CD4-positive, alpha-beta memory T cell (primary cell): Measurements from ENCODE around the gene CDH18. TPM values are rescaled to one million over a fixed set of nuclear protein-coding genes. Genes with fewer than 3 reads are reported as not detected.

Source experiments
- CTCF ChIA-PET: fragments of 350-600 bp; sonication (Branson Sonifier 250); formaldehyde crosslinking; loops from one replicate; lab custom pipeline; 2021; ENCODE audit warnings: inconsistent platforms; ENCODE audit not compliant: partially characterized antibody; lab: Charles Lee
- POLR2A ChIA-PET: fragments of 350-600 bp; sonication (Branson Sonifier 250); formaldehyde crosslinking; loops from one replicate; lab custom pipeline; 2021; ENCODE audit not compliant: partially characterized antibody; lab: Charles Lee
- DNase-seq, 5 donors: peaks; one replicate each; pipeline versions ENCODE4 v3.0.0 to v3.0.0-alpha.2; 2020 to 2022; ENCODE audit warnings: mixed read lengths in 1 of 5
- H3K27ac ChIP-seq: one replicate; pipeline ENCODE4 v1.7.0; 2013; ENCODE audit warnings: low read depth, low read length
- H3K27me3 ChIP-seq: 2 replicates; pipeline ENCODE4 v1.7.0; 2013; ENCODE audit warnings: mild to moderate bottlenecking, low read length, moderate library complexity; ENCODE audit not compliant: insufficient read depth
- H3K36me3 ChIP-seq: 2 replicates; pipeline ENCODE4 v1.7.0; 2013; ENCODE audit warnings: mild to moderate bottlenecking, low read length, moderate library complexity; ENCODE audit not compliant: insufficient read depth
- H3K4me1 ChIP-seq: 2 replicates; pipeline ENCODE4 v1.7.0; 2013; ENCODE audit warnings: mild to moderate bottlenecking, low read length, moderate library complexity; ENCODE audit not compliant: insufficient read depth
- H3K4me3 ChIP-seq, 2 donors: one replicate each; pipeline ENCODE4 v1.7.0; 2013; ENCODE audit warnings: low read length in 2 of 2, mild to moderate bottlenecking in 1 of 2
- H3K9me3 ChIP-seq, 2 donors: one replicate each; pipeline ENCODE4 v1.7.0; 2013; ENCODE audit warnings: low read length in 2 of 2, control low read depth in 1 of 2; ENCODE audit not compliant: control insufficient read depth in 1 of 2
- H3K27ac Mint-ChIP-seq, 7 donors: one replicate each; pipeline ENCODE4 v1.8.0; 2020 to 2021; ENCODE audit warnings: mixed read lengths in 7 of 7, mild to moderate bottlenecking in 6 of 7, inconsistent platforms in 3 of 7, moderate library complexity in 3 of 7
- H3K27me3 Mint-ChIP-seq, 2 donors: one replicate each; pipeline ENCODE4 v1.8.0; 2020 to 2021; ENCODE audit warnings: mixed read lengths in 2 of 2
- H3K36me3 Mint-ChIP-seq, 2 donors: one replicate each; pipeline ENCODE4 v1.8.0; 2020 to 2021; ENCODE audit warnings: mixed read lengths in 2 of 2, inconsistent platforms in 1 of 2, mild to moderate bottlenecking in 1 of 2
- H3K4me1 Mint-ChIP-seq, 4 donors: one replicate each; pipeline ENCODE4 v1.8.0; 2020 to 2021; ENCODE audit warnings: mixed read lengths in 4 of 4, mild to moderate bottlenecking in 1 of 4
- H3K4me3 Mint-ChIP-seq, 8 donors: one replicate each; pipeline ENCODE4 v1.8.0; 2020 to 2021; ENCODE audit warnings: mixed read lengths in 8 of 8, mild to moderate bottlenecking in 7 of 8, moderate library complexity in 6 of 8, inconsistent platforms in 3 of 8
- H3K9me3 Mint-ChIP-seq, 8 donors: one replicate each; pipeline ENCODE4 v1.8.0; 2020 to 2021; ENCODE audit warnings: mixed read lengths in 8 of 8, mild to moderate bottlenecking in 5 of 8, inconsistent platforms in 3 of 8, moderate library complexity in 1 of 8
- intact Hi-C: fragments of 100-400 bp; cut with micrococcal nuclease; formaldehyde crosslinking; loops from one replicate; pipeline ENCODE4 v1.15.1; 2023
- polyA plus RNA-seq, 2 donors: library from polyadenylated mRNA; unstranded; fragments of 300-500 nt; fragmentation: Illumina TruSeq; gene quantifications; one replicate each; pipeline ENCODE4 v1.2.3, GENCODE V29; 2021
- total RNA-seq, 2 experiments: library from RNA; stranded (reverse); gene quantifications; one replicate each; pipeline ENCODE4 v1.2.3, GENCODE V29; 2021

CDH18 gene
- total and polyA plus RNA-seq, 4 experiments from 2014 or later = not detected

DNA sequence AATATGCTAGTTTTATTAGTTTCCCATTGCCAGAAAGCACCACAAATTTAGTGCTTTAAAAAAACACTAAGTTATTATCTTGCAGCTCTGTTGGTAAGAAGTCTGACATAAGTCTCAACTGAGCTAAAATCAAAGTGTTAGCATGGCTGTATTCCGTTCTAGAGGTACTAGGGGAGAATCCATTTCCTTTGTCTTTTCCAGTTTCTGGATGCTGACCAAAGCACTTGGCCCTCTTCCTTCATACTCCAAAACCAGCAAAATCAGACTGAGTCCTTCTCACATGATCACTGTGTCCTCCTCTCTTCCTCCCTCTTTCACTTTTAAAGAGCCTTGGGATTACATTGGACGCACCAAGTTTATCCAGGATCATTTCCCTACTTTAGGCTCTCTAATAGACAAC, 9.5 kb downstream of the CDH18 start:
- H3K4me3 ChIP-seq = no peak overlapping the region
- H3K4me3 Mint-ChIP-seq = no peak overlapping the region
- no peaks in the 10 kb centered on the region for H3K4me1 ChIP-seq
- intact Hi-C loops = no loop called here
- DNase-seq = no peak
- peaks cover 0 to 16% (median 9%) of the 10 kb centered on the region in 8 donors for H3K9me3 Mint-ChIP-seq
- H3K9me3 ChIP-seq = no peaks in the 10 kb centered on the region
- H3K27ac Mint-ChIP-seq = no peak overlapping the region
- H3K4me1 Mint-ChIP-seq = no peaks in the 10 kb centered on the region
- ChIA-PET POLR2A (no interaction called here), CTCF (no interaction called here)
- no peaks in the 10 kb centered on the region for H3K36me3 Mint-ChIP-seq
- H3K27ac ChIP-seq = no peak overlapping the region
- H3K36me3 ChIP-seq = no peaks in the 10 kb centered on the region
- no peaks in the 10 kb centered on the region for H3K27me3 Mint-ChIP-seq
- H3K27me3 ChIP-seq = no peaks in the 10 kb centered on the region

- intact Hi-C loops = no loop called here
- CTCF ChIA-PET = no interaction called here
- Mint-ChIP-seq H3K27me3 (no peaks in the 10 kb centered on the region), H3K9me3 (peaks cover 0 to 16% (median 8%) of the 10 kb centered on the region in 8 donors), H3K36me3 (no peaks in the 10 kb centered on the region), H3K27ac (no peak overlapping the region), H3K4me1 (no peaks in the 10 kb centered on the region), H3K4me3 (no peak overlapping the region)
- H3K4me3 ChIP-seq = no peak overlapping the region
- no peak for DNase-seq
- no peaks in the 10 kb centered on the region for H3K9me3 ChIP-seq
- no peaks in the 10 kb centered on the region for H3K27me3 ChIP-seq
- no peak overlapping the region for H3K27ac ChIP-seq
- POLR2A ChIA-PET = no interaction called here
- H3K4me1 ChIP-seq = no peaks in the 10 kb centered on the region
- H3K36me3 ChIP-seq = no peaks in the 10 kb centered on the region
Measured at GRCh38 chr5:19977099-19977498, 10.9 kb downstream of the CDH18 start.

DNA sequence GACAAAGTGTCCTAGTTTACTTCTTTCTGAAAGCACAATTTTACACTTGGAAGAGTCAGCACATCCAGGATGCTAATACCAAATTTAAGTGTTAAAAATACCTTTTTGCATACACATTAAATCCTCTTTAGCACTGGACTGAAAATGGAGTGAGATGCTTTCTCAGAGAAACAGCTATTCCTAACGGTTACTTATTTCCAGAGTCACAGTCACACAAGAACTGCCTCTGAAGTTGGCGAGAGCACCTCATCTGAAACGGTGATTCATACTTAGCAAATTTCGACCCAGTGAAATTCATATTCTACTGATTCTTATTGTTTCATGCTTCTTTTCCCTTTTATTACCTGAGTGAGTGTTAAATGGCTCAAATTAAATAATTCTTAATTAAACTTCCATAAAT, 12.2 kb downstream of the CDH18 start:
- Histone ChIP-seq H3K4me1 (no peaks in the 10 kb centered on the region), H3K27ac (no peak overlapping the region), H3K27me3 (no peaks in the 10 kb centered on the region), H3K36me3 (no peaks in the 10 kb centered on the region), H3K9me3 (no peaks in the 10 kb centered on the region), H3K4me3 (no peak overlapping the region)
- no peak overlapping the region for H3K4me3 Mint-ChIP-seq
- no peaks in the 10 kb centered on the region for H3K27me3 Mint-ChIP-seq
- ChIA-PET POLR2A (no interaction called here), CTCF (no interaction called here)
- H3K27ac Mint-ChIP-seq = no peak overlapping the region
- no peaks in the 10 kb centered on the region for H3K4me1 Mint-ChIP-seq
- no peaks in the 10 kb centered on the region for H3K36me3 Mint-ChIP-seq
- intact Hi-C loops = no loop called here
- peaks cover 2 to 17% (median 7%) of the 10 kb centered on the region in 8 donors for H3K9me3 Mint-ChIP-seq
- DNase-seq = no peak

DNA sequence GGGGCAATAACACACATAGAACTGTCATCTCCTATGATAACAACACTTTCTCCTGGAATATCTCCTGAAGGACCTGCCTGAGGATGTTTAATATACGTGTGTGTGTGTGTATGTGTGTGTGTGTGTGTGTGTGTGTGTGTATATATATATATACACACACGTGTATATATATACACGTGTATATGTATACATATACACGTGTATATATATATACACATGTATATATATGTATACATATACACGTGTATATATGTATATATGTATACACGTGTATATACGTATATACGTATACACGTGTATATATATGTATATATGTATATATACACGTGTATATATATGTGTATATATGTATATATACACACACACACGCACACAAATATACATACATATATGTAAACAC, 27.5 kb downstream of the CDH18 start:
- H3K36me3 Mint-ChIP-seq = no peaks in the 10 kb centered on the region
- DNase-seq = no peak
- Histone ChIP-seq H3K9me3 (no peaks in the 10 kb centered on the region), H3K27me3 (no peaks in the 10 kb centered on the region), H3K4me3 (no peak overlapping the region), H3K4me1 (no peaks in the 10 kb centered on the region), H3K36me3 (no peaks in the 10 kb centered on the region), H3K27ac (no peak overlapping the region)
- H3K9me3 Mint-ChIP-seq = peaks cover 0 to 8% (median 4%) of the 10 kb centered on the region in 8 donors
- intact Hi-C loops = no loop called here
- CTCF ChIA-PET = no interaction called here
- no peak overlapping the region for H3K4me3 Mint-ChIP-seq
- no peaks in the 10 kb centered on the region for H3K4me1 Mint-ChIP-seq
- POLR2A ChIA-PET = no interaction called here
- H3K27ac Mint-ChIP-seq = no peak overlapping the region
- H3K27me3 Mint-ChIP-seq = no peaks in the 10 kb centered on the region

GRCh38 chr5:19959830-19960384, 28.1 kb downstream of the CDH18 start:
- H3K4me1 ChIP-seq = no peaks in the 10 kb centered on the region
- no peak overlapping the region for H3K4me3 ChIP-seq
- H3K9me3 Mint-ChIP-seq = peaks cover 0 to 11% (median 4%) of the 10 kb centered on the region in 8 donors
- CTCF ChIA-PET = no interaction called here
- H3K4me3 Mint-ChIP-seq = no peak overlapping the region
- no peak for DNase-seq
- intact Hi-C loops = no loop called here
- no peak overlapping the region for H3K27ac Mint-ChIP-seq
- no peaks in the 10 kb centered on the region for H3K9me3 ChIP-seq
- no peaks in the 10 kb centered on the region for H3K4me1 Mint-ChIP-seq
- H3K36me3 ChIP-seq = no peaks in the 10 kb centered on the region
- no peak overlapping the region for H3K27ac ChIP-seq
- no peaks in the 10 kb centered on the region for H3K36me3 Mint-ChIP-seq
- H3K27me3 ChIP-seq = no peaks in the 10 kb centered on the region
- POLR2A ChIA-PET = no interaction called here
- H3K27me3 Mint-ChIP-seq = no peaks in the 10 kb centered on the region

GRCh38 chr5:19950897-19951296, 37.1 kb downstream of the CDH18 start:
- Histone ChIP-seq H3K27ac (no peak overlapping the region), H3K36me3 (no peaks in the 10 kb centered on the region), H3K27me3 (no peaks in the 10 kb centered on the region), H3K9me3 (no peaks in the 10 kb centered on the region), H3K4me3 (no peak overlapping the region), H3K4me1 (no peaks in the 10 kb centered on the region)
- no peaks in the 10 kb centered on the region for H3K36me3 Mint-ChIP-seq
- no peak overlapping the region for H3K4me3 Mint-ChIP-seq
- peaks cover 0 to 6% (median 2%) of the 10 kb centered on the region in 8 donors for H3K9me3 Mint-ChIP-seq
- intact Hi-C loops = no loop called here
- no peak for DNase-seq
- H3K4me1 Mint-ChIP-seq = no peaks in the 10 kb centered on the region
- ChIA-PET POLR2A (no interaction called here), CTCF (no interaction called here)
- no peaks in the 10 kb centered on the region for H3K27me3 Mint-ChIP-seq
- H3K27ac Mint-ChIP-seq = no peak overlapping the region

DNA sequence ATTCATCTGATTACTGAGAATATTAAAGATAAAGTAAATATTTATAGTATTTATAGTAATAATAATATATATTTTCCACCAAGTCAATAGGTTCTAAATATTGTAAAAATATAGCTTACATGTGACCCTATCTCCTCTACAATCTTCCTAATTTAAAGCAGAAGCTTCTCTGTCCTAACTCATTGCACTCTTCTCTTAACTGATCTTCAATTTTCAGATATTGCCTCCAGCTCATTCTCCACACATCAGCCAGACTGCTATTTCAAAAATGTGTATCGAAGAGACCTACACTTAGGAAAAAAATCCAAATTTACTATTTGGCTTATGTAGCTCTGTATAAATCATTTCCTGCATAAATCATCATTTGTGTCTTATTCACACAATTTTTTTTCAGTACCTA, 47.8 kb downstream of the CDH18 start:
- Mint-ChIP-seq H3K4me1 (no peaks in the 10 kb centered on the region), H3K27ac (no peak overlapping the region), H3K9me3 (peaks cover 0 to 21% (median 7%) of the 10 kb centered on the region in 8 donors), H3K27me3 (no peaks in the 10 kb centered on the region), H3K36me3 (no peaks in the 10 kb centered on the region), H3K4me3 (no peak overlapping the region)
- Histone ChIP-seq H3K27ac (no peak overlapping the region), H3K27me3 (no peaks in the 10 kb centered on the region), H3K4me1 (no peaks in the 10 kb centered on the region), H3K4me3 (no peak overlapping the region), H3K9me3 (no peaks in the 10 kb centered on the region), H3K36me3 (no peaks in the 10 kb centered on the region)
- intact Hi-C loops = no loop called here
- POLR2A ChIA-PET = no interaction called here
- no peak for DNase-seq
- CTCF ChIA-PET = interaction anchor here (1.2 kb wide), 1 partner anchor 9 kb away, joined by 3 read pairs; no protein-coding TSS in a partner anchor
